Measurements from ENCODE around the gene RGS3. TPM values are rescaled to one million over a fixed set of nuclear protein-coding genes. Genes with fewer than 3 reads are reported as not detected.
A peak's percentile ranks its signal among the peaks of the same experiment; 100 is the strongest.

RGS3 gene
- total RNA-seq, 1 donor: 77.4 TPM

DNA sequence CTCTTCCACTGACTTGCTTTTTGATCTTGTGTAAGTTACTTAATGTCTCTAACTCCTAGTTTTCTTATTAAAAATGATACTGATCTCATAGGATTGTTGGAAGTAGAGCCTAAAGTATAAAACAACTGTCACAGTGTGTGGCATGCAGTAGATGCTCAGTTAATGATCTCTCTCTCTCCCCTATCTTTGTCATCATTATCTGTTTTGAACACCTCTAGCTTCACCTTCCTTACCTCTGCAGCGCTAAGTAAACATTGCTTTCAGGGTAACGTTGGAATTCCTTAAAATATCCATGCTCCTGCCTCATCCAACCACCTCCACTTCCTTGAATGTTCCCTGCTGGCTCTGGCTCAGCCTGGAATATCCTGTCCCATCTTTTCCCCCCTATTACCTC lies 110.4 kb downstream of the RGS3 start:
- Histone ChIP-seq H2AFZ (ENCODE audit: low read length) (no peak overlapping the region), H3K4me3 (ENCODE audit: insufficient read depth, low read length) (no peak overlapping the region), H3K4me2 (ENCODE audit: insufficient read depth, low read length) (no peak overlapping the region), H3K79me2 (ENCODE audit: insufficient read depth, low read length) (peaks cover 64% of the 10 kb centered on the region), H3K27ac (ENCODE audit: low read depth, low read length) (no peak overlapping the region), H3K9me3 (ENCODE audit: low read depth, low read length) (no peaks in the 10 kb centered on the region), H3K4me1 (ENCODE audit: insufficient read depth, low read length) (peaks cover 27% of the 10 kb centered on the region), H4K20me1 (ENCODE audit: insufficient read depth, low read length) (peaks cover 10% of the 10 kb centered on the region), H3K27me3 (ENCODE audit: insufficient read depth, low read length) (no peaks in the 10 kb centered on the region), H3K36me3 (ENCODE audit: insufficient read depth, low read length) (no peaks in the 10 kb centered on the region)
- TF ChIP-seq, protein P1, sequence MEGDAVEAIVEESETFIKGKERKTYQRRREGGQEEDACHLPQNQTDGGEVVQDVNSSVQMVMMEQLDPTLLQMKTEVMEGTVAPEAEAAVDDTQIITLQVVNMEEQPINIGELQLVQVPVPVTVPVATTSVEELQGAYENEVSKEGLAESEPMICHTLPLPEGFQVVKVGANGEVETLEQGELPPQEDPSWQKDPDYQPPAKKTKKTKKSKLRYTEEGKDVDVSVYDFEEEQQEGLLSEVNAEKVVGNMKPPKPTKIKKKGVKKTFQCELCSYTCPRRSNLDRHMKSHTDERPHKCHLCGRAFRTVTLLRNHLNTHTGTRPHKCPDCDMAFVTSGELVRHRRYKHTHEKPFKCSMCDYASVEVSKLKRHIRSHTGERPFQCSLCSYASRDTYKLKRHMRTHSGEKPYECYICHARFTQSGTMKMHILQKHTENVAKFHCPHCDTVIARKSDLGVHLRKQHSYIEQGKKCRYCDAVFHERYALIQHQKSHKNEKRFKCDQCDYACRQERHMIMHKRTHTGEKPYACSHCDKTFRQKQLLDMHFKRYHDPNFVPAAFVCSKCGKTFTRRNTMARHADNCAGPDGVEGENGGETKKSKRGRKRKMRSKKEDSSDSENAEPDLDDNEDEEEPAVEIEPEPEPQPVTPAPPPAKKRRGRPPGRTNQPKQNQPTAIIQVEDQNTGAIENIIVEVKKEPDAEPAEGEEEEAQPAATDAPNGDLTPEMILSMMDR (IDR thresholded peaks at IDR 0.05; ENCODE audit: extremely low read depth, low read depth, low read length): no peak
- DNase-seq (ENCODE audit: insufficient read length, low spot score, missing footprints): peak; percentile 9

DNA sequence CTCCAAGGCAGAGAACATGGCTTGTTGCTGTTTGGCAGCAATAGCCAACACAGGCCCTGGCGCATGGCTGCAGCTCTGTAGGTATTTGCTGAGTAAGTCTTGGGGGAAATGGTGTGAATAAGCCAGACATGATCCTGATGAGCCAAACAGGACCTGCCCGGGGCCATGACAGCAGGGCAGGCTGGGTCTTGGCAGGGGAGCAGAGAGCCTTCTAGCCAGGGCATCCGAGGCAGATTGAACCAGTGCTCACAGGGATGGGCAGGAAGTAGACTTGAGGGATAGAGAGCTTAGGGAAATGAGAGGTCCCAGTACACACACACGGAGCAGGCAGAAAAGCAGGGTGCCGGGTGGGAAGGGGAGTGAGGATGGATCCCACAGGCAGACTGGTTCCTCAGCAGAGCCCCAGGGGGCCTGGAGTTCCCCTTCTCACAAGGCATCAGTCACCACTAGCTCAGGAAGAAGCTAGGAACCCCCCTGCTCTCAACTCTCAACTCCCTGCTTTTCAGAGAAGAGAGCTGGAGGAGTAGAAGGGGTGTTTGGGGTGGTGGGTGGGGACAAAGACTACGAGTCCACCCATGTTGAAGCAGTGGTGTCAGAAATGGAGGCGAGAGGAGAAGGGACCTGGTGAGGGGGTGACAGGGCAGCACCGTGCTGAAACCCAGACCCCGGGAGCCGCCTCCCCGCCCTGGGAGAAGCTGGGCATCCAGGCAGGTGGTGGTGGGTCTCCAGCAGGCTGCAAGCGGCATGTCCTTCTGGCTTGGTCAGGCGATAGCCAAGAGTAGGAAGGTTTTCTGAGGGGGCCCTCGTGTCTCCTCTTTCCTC lies 111.1 kb downstream of the RGS3 start:
- H3K4me3 ChIP-seq (ENCODE audit: insufficient read depth, low read length): no peak overlapping the region
- no peak overlapping the region for H3K4me2 ChIP-seq (ENCODE audit: insufficient read depth, low read length)
- peak overlapping the region; percentile 39 for H3K27ac ChIP-seq (ENCODE audit: low read depth, low read length)
- H3K27me3 ChIP-seq (ENCODE audit: insufficient read depth, low read length): no peaks in the 10 kb centered on the region
- H3K4me1 ChIP-seq (ENCODE audit: insufficient read depth, low read length): peaks cover 34% of the 10 kb centered on the region
- H3K36me3 ChIP-seq (ENCODE audit: insufficient read depth, low read length): no peaks in the 10 kb centered on the region
- no peaks in the 10 kb centered on the region for H3K9me3 ChIP-seq (ENCODE audit: low read depth, low read length)
- peak; percentile 91 for DNase-seq (ENCODE audit: insufficient read length, low spot score, missing footprints)
- H4K20me1 ChIP-seq (ENCODE audit: insufficient read depth, low read length): peaks cover 9% of the 10 kb centered on the region
- peaks cover 58% of the 10 kb centered on the region for H3K79me2 ChIP-seq (ENCODE audit: insufficient read depth, low read length)
- peak overlapping the region; percentile 46 for H2AFZ ChIP-seq (ENCODE audit: low read length)
- TF ChIP-seq, protein P1 (IDR thresholded peaks at IDR 0.05; ENCODE audit: extremely low read depth, low read depth, low read length): no peak

DNA sequence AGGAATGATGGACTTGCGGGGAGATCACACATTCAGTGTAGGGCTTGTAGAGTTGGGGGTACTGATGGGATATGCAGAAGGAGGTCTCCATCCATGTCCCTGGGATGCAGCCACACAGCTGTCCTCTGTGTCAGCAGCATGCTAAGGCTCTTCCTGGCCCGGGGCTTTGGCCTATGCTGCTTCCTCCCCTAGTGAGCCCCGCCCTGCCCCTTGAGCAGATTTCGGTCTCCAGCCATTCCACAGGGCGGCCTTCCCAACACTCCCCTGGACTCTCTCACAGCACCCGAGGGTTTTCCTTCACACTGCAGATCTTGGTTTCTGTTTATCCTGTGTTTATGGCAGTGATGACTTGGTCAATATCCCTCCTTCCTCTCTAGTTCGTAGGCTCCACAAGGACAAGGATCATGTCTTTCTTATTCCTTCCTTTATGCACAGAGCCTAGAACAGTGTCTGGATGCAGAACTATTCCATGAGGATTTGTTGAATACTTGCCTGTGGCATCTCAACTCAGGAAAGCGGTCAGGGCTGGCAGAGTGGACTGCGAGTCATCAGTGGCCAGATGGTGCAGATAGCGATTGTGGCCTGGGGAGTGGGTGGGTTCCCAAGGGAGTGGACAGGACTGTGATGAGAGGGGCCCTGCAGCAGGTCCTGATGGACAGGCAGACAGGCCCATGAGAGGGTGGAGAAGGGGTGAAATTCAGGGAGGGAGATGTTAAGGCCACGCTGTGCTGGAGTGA lies 114.2 kb downstream of the RGS3 start:
- peak; percentile 92 for DNase-seq (ENCODE audit: insufficient read length, low spot score, missing footprints)
- H3K36me3 ChIP-seq (ENCODE audit: insufficient read depth, low read length): peaks cover 5% of the 10 kb centered on the region

More for the DNA sequence above, 114.2 kb downstream of the RGS3 start:
- no peaks in the 10 kb centered on the region for H3K9me3 ChIP-seq (ENCODE audit: low read depth, low read length)
- TF ChIP-seq, protein P1 (IDR thresholded peaks at IDR 0.05; ENCODE audit: extremely low read depth, low read depth, low read length): no peak
- peak overlapping the region; percentile 60 for H3K27ac ChIP-seq (ENCODE audit: low read depth, low read length)
- H3K27me3 ChIP-seq (ENCODE audit: insufficient read depth, low read length): no peaks in the 10 kb centered on the region
- H4K20me1 ChIP-seq (ENCODE audit: insufficient read depth, low read length): no peaks in the 10 kb centered on the region
- peak overlapping the region; percentile 33 for H2AFZ ChIP-seq (ENCODE audit: low read length)
- H3K4me1 ChIP-seq (ENCODE audit: insufficient read depth, low read length): peaks cover 59% of the 10 kb centered on the region
- H3K79me2 ChIP-seq (ENCODE audit: insufficient read depth, low read length): peaks cover 43% of the 10 kb centered on the region
- peak overlapping the region; percentile 3 for H3K4me3 ChIP-seq (ENCODE audit: insufficient read depth, low read length)
- H3K4me2 ChIP-seq (ENCODE audit: insufficient read depth, low read length): peak overlapping the region; percentile 51

Data from osteoblast (primary cell).